ENCODE measurements around the gene TBPL2. TPM values are rescaled to one million over a fixed set of nuclear protein-coding genes. Genes with fewer than 3 reads are reported as not detected.
"Not testable (repeated sequence)": the region's sequence is repeated elsewhere in the genome, so short reads cannot be mapped to it uniquely, and the experiment has no call there.

Gene TBPL2
- total and polyA plus RNA-seq, 4 donors = not detected

GRCh38 chr14:55423969-55424368 lies 16.4 kb downstream of the TBPL2 start:
- no peak overlapping the region for H3K4me3 ChIP-seq (ENCODE audit: low read depth in 1 of 3, low read length in 3 of 3)
- TF ChIP-seq HNF4G (IDR thresholded peaks at IDR 0.05) (no peak), ZBTB33 (IDR thresholded peaks at IDR 0.05) (no peak), RXRA (IDR thresholded peaks at IDR 0.05) (no peak), TAF1 (conservative IDR thresholded peaks at IDR 0.05) (no peak), JUND (IDR thresholded peaks at IDR 0.05) (no peak), RAD21 (IDR thresholded peaks at IDR 0.05) (no peak), GABPA (IDR thresholded peaks at IDR 0.05 in 1 of 2, conservative IDR thresholded peaks at IDR 0.05 in 1 of 2) (no peak), REST (IDR thresholded peaks at IDR 0.05) (no peak), NR2F2 (IDR thresholded peaks at IDR 0.05) (no peak), SP1 (IDR thresholded peaks at IDR 0.05) (no peak), MAX (IDR thresholded peaks at IDR 0.05) (no peak), FOXA2 (IDR thresholded peaks at IDR 0.05) (no peak), HNF4A (conservative IDR thresholded peaks at IDR 0.05) (no peak), EGR1 (IDR thresholded peaks at IDR 0.05; ENCODE audit: low read depth in 2 of 2) (no peak), YY1 (IDR thresholded peaks at IDR 0.05) (no peak), ATF3 (IDR thresholded peaks at IDR 0.05) (no peak), FOXA1 (IDR thresholded peaks at IDR 0.05) (no peak), CTCF (IDR thresholded peaks at IDR 0.05; ENCODE audit: low read depth, low read length, missing input control) (no peak)
- H3K36me3 ChIP-seq (ENCODE audit: control insufficient read depth in 4 of 4, insufficient read depth in 3 of 4, low read depth in 1 of 4, low read length in 3 of 4) = no peaks in the 10 kb centered on the region
- DNase-seq (ENCODE audit: low spot score) = no peak
- no peaks in the 10 kb centered on the region for H3K4me1 ChIP-seq (ENCODE audit: control insufficient read depth in 4 of 4, insufficient read depth in 4 of 4, low read length in 3 of 4)
- no peak overlapping the region for H3K9ac ChIP-seq (ENCODE audit: low read depth in 1 of 2, low read length in 2 of 2)
- H3K9me3 ChIP-seq (ENCODE audit: control insufficient read depth in 4 of 4, low read length in 3 of 4) = no peaks in the 10 kb centered on the region
- no peak overlapping the region for H3K27ac ChIP-seq (ENCODE audit: low read depth in 1 of 2, low read length in 2 of 2)
- 48% methylated on average over 2 of the region's 2 CpGs for WGBS
- H3K27me3 ChIP-seq (ENCODE audit: control insufficient read depth in 4 of 4, insufficient read depth in 4 of 4, low read length in 3 of 4) = no peaks in the 10 kb centered on the region

- WGBS = 87% methylated on average over 11 of the region's 11 CpGs
Measured at GRCh38 chr14:55422338-55422737, 18.1 kb downstream of the TBPL2 start.

More at GRCh38 chr14:55422338-55422737, 18.1 kb downstream of the TBPL2 start:
- not testable (repeated sequence) for H3K9me3 ChIP-seq (ENCODE audit: control insufficient read depth in 4 of 4, low read length in 3 of 4); H3K4me3 ChIP-seq (ENCODE audit: low read depth in 1 of 3, low read length in 3 of 3); H3K4me1 ChIP-seq (ENCODE audit: control insufficient read depth in 4 of 4, insufficient read depth in 4 of 4, low read length in 3 of 4); DNase-seq (ENCODE audit: low spot score); H3K36me3 ChIP-seq (ENCODE audit: control insufficient read depth in 4 of 4, insufficient read depth in 3 of 4, low read depth in 1 of 4, low read length in 3 of 4); H3K27me3 ChIP-seq (ENCODE audit: control insufficient read depth in 4 of 4, insufficient read depth in 4 of 4, low read length in 3 of 4); H3K9ac ChIP-seq (ENCODE audit: low read depth in 1 of 2, low read length in 2 of 2); H3K27ac ChIP-seq (ENCODE audit: low read depth in 1 of 2, low read length in 2 of 2)
